ENCODE measurements around the gene RAPGEF3. TPM values are rescaled to one million over a fixed set of nuclear protein-coding genes. Genes with fewer than 3 reads are reported as not detected.
A peak's percentile ranks its signal among the peaks of the same experiment; 100 is the strongest.

The RAPGEF3 gene
- total and polyA plus RNA-seq, 9 donors: 7.5 to 20.5 (median 11.6) TPM

- peaks cover 3% of the 10 kb centered on the region for H3K4me1 ChIP-seq (ENCODE audit: control insufficient read depth, insufficient read depth, low read length)
- no CpG with 5 or more reads among the region's 2 CpGs for WGBS (ENCODE audit: insufficient coverage)
- no peak for DNase-seq
- no peak overlapping the region for H3K27ac ChIP-seq (ENCODE audit: low read length)
- no peak overlapping the region for H3K4me3 ChIP-seq (ENCODE audit: low read length)
- H3K27me3 ChIP-seq (ENCODE audit: control insufficient read depth, insufficient read depth, low read length): no peaks in the 10 kb centered on the region
- H3K9me3 ChIP-seq (replicated peaks; ENCODE audit: control insufficient read depth, low read depth, low read length): no peaks in the 10 kb centered on the region
- peaks cover 16% of the 10 kb centered on the region for H3K36me3 ChIP-seq (ENCODE audit: control insufficient read depth, insufficient read depth, low read length)
Measured at GRCh38 chr12:47700263-47700662, 58.4 kb downstream of the RAPGEF3 start.

GRCh38 chr12:47698631-47699030, 60.0 kb downstream of the RAPGEF3 start:
- WGBS (ENCODE audit: insufficient coverage): 90% methylated on average over 2 of the region's 7 CpGs
- no peak for DNase-seq
- Histone ChIP-seq H3K4me1 (ENCODE audit: control insufficient read depth, insufficient read depth, low read length) (no peaks in the 10 kb centered on the region), H3K9me3 (replicated peaks; ENCODE audit: control insufficient read depth, low read depth, low read length) (no peaks in the 10 kb centered on the region), H3K27ac (ENCODE audit: low read length) (no peak overlapping the region), H3K4me3 (ENCODE audit: low read length) (no peak overlapping the region), H3K27me3 (ENCODE audit: control insufficient read depth, insufficient read depth, low read length) (no peaks in the 10 kb centered on the region), H3K36me3 (ENCODE audit: control insufficient read depth, insufficient read depth, low read length) (peaks cover 16% of the 10 kb centered on the region)

GRCh38 chr12:47698055-47698454, 60.6 kb downstream of the RAPGEF3 start:
- Histone ChIP-seq H3K36me3 (ENCODE audit: control insufficient read depth, insufficient read depth, low read length) (peaks cover 19% of the 10 kb centered on the region), H3K9me3 (replicated peaks; ENCODE audit: control insufficient read depth, low read depth, low read length) (no peaks in the 10 kb centered on the region), H3K4me1 (ENCODE audit: control insufficient read depth, insufficient read depth, low read length) (no peaks in the 10 kb centered on the region), H3K27ac (ENCODE audit: low read length) (no peak overlapping the region), H3K27me3 (ENCODE audit: control insufficient read depth, insufficient read depth, low read length) (no peaks in the 10 kb centered on the region), H3K4me3 (ENCODE audit: low read length) (no peak overlapping the region)
- no CpG with 5 or more reads among the region's 4 CpGs for WGBS (ENCODE audit: insufficient coverage)
- no peak for DNase-seq

- H3K36me3 ChIP-seq (ENCODE audit: control insufficient read depth, insufficient read depth, low read length): peaks cover 22% of the 10 kb centered on the region
- no peak for DNase-seq
- WGBS (ENCODE audit: insufficient coverage): 100% methylated on average over 1 of the region's 2 CpGs
Measured at GRCh38 chr12:47689215-47689614, 69.5 kb downstream of the RAPGEF3 start.

GRCh38 chr12:47687636-47688035, 71.0 kb downstream of the RAPGEF3 start:
- H3K27me3 ChIP-seq (ENCODE audit: control insufficient read depth, insufficient read depth, low read length): no peaks in the 10 kb centered on the region
- no peak overlapping the region for H3K27ac ChIP-seq (ENCODE audit: low read length)
- no peaks in the 10 kb centered on the region for H3K4me1 ChIP-seq (ENCODE audit: control insufficient read depth, insufficient read depth, low read length)
- DNase-seq: no peak
- WGBS (ENCODE audit: insufficient coverage): no CpG with 5 or more reads among the region's 3 CpGs
- H3K9me3 ChIP-seq (replicated peaks; ENCODE audit: control insufficient read depth, low read depth, low read length): no peaks in the 10 kb centered on the region
- H3K4me3 ChIP-seq (ENCODE audit: low read length): no peak overlapping the region
- H3K36me3 ChIP-seq (ENCODE audit: control insufficient read depth, insufficient read depth, low read length): peaks cover 21% of the 10 kb centered on the region

More at GRCh38 chr12:47689215-47689614, 69.5 kb downstream of the RAPGEF3 start:
- no peak overlapping the region for H3K4me3 ChIP-seq (ENCODE audit: low read length)
- H3K27me3 ChIP-seq (ENCODE audit: control insufficient read depth, insufficient read depth, low read length): no peaks in the 10 kb centered on the region
- no peak overlapping the region for H3K27ac ChIP-seq (ENCODE audit: low read length)
- H3K4me1 ChIP-seq (ENCODE audit: control insufficient read depth, insufficient read depth, low read length): no peaks in the 10 kb centered on the region
- H3K9me3 ChIP-seq (replicated peaks; ENCODE audit: control insufficient read depth, low read depth, low read length): no peaks in the 10 kb centered on the region

- Histone ChIP-seq H3K27me3 (ENCODE audit: control insufficient read depth, insufficient read depth, low read length) (no peaks in the 10 kb centered on the region), H3K4me3 (ENCODE audit: low read length) (no peak overlapping the region), H3K9me3 (replicated peaks; ENCODE audit: control insufficient read depth, low read depth, low read length) (no peaks in the 10 kb centered on the region), H3K36me3 (ENCODE audit: control insufficient read depth, insufficient read depth, low read length) (peaks cover 14% of the 10 kb centered on the region), H3K27ac (ENCODE audit: low read length) (no peak overlapping the region), H3K4me1 (ENCODE audit: control insufficient read depth, insufficient read depth, low read length) (no peaks in the 10 kb centered on the region)
- DNase-seq: peak; percentile 41
- no CpG with 5 or more reads among the region's 4 CpGs for WGBS (ENCODE audit: insufficient coverage)
Measured at GRCh38 chr12:47686645-47687240, 71.9 kb downstream of the RAPGEF3 start.

Other genes with a start within 250 kb of the RAPGEF3 start
- gene RPAP3, start 52.9 kb downstream of the RAPGEF3 start, total RNA-seq: 18.0 TPM
- 10 to 100 TPM; 18.9 to 28.1 (median 24.9) TPM for gene RPAP3, start 52.9 kb downstream of the RAPGEF3 start, polyA plus RNA-seq (ENCODE audit: insufficient read depth in 1 of 8, insufficient read length in 8 of 8, low replicate concordance in 1 of 8)
- 0.31 TPM for gene ENDOU, start 33.4 kb downstream of the RAPGEF3 start, total RNA-seq
- gene ENDOU, start 33.4 kb downstream of the RAPGEF3 start, polyA plus RNA-seq (ENCODE audit: insufficient read depth in 1 of 8, insufficient read length in 8 of 8, low replicate concordance in 1 of 8): under 1 TPM; 0.16 to 0.41 (median 0.25) TPM
- 11.3 TPM for gene SLC48A1, start 14.4 kb upstream of the RAPGEF3 start, total RNA-seq
- 10 to 100 TPM in 5 of 8 donors, 1 to 10 TPM in 3; 8.8 to 13.0 (median 12.2) TPM for gene SLC48A1, start 14.4 kb upstream of the RAPGEF3 start, polyA plus RNA-seq (ENCODE audit: insufficient read depth in 1 of 8, insufficient read length in 8 of 8, low replicate concordance in 1 of 8)
- gene HDAC7, start 61.0 kb upstream of the RAPGEF3 start, total RNA-seq: 27.4 TPM
- 10 to 100 TPM; 51.8 to 72.8 (median 62.0) TPM for gene HDAC7, start 61.0 kb upstream of the RAPGEF3 start, polyA plus RNA-seq (ENCODE audit: insufficient read depth in 1 of 8, insufficient read length in 8 of 8, low replicate concordance in 1 of 8)
- 0.40 TPM for gene VDR, start 146.1 kb upstream of the RAPGEF3 start, total RNA-seq
- gene VDR, start 146.1 kb upstream of the RAPGEF3 start, polyA plus RNA-seq (ENCODE audit: insufficient read depth in 1 of 8, insufficient read length in 8 of 8, low replicate concordance in 1 of 8): 1 to 10 TPM in 1 of 8 donors, under 1 TPM in 7; 0.23 to 1.0 (median 0.45) TPM
- 59.6 TPM for gene TMEM106C, start 204.7 kb upstream of the RAPGEF3 start, total RNA-seq
- gene TMEM106C, start 204.7 kb upstream of the RAPGEF3 start, polyA plus RNA-seq (ENCODE audit: insufficient read depth in 1 of 8, insufficient read length in 8 of 8, low replicate concordance in 1 of 8): 10 to 100 TPM; 45.3 to 74.1 (median 56.4) TPM
- gene COL2A1, start 245.6 kb upstream of the RAPGEF3 start, total RNA-seq: 88.7 TPM
- gene COL2A1, start 245.6 kb upstream of the RAPGEF3 start, polyA plus RNA-seq (ENCODE audit: insufficient read depth in 1 of 8, insufficient read length in 8 of 8, low replicate concordance in 1 of 8): 100 to 1,000 TPM in 1 of 8 donors, 10 to 100 TPM in 6, 1 to 10 TPM in 1; 7.6 to 185 (median 38.5) TPM